ENCODE data around the gene DVL1. TPM values are rescaled to one million over a fixed set of nuclear protein-coding genes. Genes with fewer than 3 reads are reported as not detected.
A peak's percentile ranks its signal among the peaks of the same experiment; 100 is the strongest.

Gene DVL1
- total RNA-seq, 1 experiment from 2014 or later: 83.9 TPM

- peaks cover 58% of the 10 kb centered on the region for H3K36me3 Mint-ChIP-seq (ENCODE audit: insufficient read depth, unreplicated experiment)
- no peaks in the 10 kb centered on the region for H3K27me3 Mint-ChIP-seq (ENCODE audit: unreplicated experiment)
- CTCF ChIA-PET: interaction anchor here (0.8 kb wide), 1 partner anchor 43 kb away, joined by 3 read pairs; no protein-coding TSS in a partner anchor
- BruUV-seq (replicated peaks): TSS peak; percentile 19
- DNase-seq: no peak
- H3K27ac Mint-ChIP-seq (ENCODE audit: unreplicated experiment): no peak overlapping the region
- no peak overlapping the region for H3K4me3 Mint-ChIP-seq (ENCODE audit: low read depth, unreplicated experiment)
- no peaks in the 10 kb centered on the region for H3K4me1 Mint-ChIP-seq (ENCODE audit: low read depth, unreplicated experiment)
- intact Hi-C loops (cut with micrococcal nuclease; ENCODE audit: unreplicated experiment): no loop called here
- H3K9me3 Mint-ChIP-seq (ENCODE audit: low read depth, unreplicated experiment): no peaks in the 10 kb centered on the region
- TF ChIP-seq CTCF (IDR thresholded peaks at IDR 0.05; ENCODE audit: unreplicated experiment): no peak
Observed at GRCh38 chr1:1335283-1335682, 13.9 kb downstream of the DVL1 start.

- Mint-ChIP-seq H3K4me3 (ENCODE audit: low read depth, unreplicated experiment) (no peak overlapping the region), H3K27ac (ENCODE audit: unreplicated experiment) (peak overlapping the region; percentile 53), H3K27me3 (ENCODE audit: unreplicated experiment) (no peaks in the 10 kb centered on the region), H3K4me1 (ENCODE audit: low read depth, unreplicated experiment) (no peaks in the 10 kb centered on the region), H3K36me3 (ENCODE audit: insufficient read depth, unreplicated experiment) (peaks cover 58% of the 10 kb centered on the region), H3K9me3 (ENCODE audit: low read depth, unreplicated experiment) (no peaks in the 10 kb centered on the region)
- intact Hi-C loops (cut with micrococcal nuclease; ENCODE audit: unreplicated experiment): no loop called here
- CTCF ChIA-PET: interaction anchor here (0.8 kb wide), 1 partner anchor 43 kb away, joined by 3 read pairs; no protein-coding TSS in a partner anchor
- no peak for DNase-seq
- BruUV-seq (replicated peaks): no TSS peak
- TF ChIP-seq CTCF (IDR thresholded peaks at IDR 0.05; ENCODE audit: unreplicated experiment): no peak
Observed at GRCh38 chr1:1334835-1335234, 14.4 kb downstream of the DVL1 start.

GRCh38 chr1:1333551-1334241 lies 15.5 kb downstream of the DVL1 start:
- Mint-ChIP-seq H3K9me3 (ENCODE audit: low read depth, unreplicated experiment) (no peaks in the 10 kb centered on the region), H3K4me3 (ENCODE audit: low read depth, unreplicated experiment) (no peak overlapping the region), H3K36me3 (ENCODE audit: insufficient read depth, unreplicated experiment) (peaks cover 62% of the 10 kb centered on the region), H3K27ac (ENCODE audit: unreplicated experiment) (peak overlapping the region; percentile 53), H3K4me1 (ENCODE audit: low read depth, unreplicated experiment) (no peaks in the 10 kb centered on the region), H3K27me3 (ENCODE audit: unreplicated experiment) (no peaks in the 10 kb centered on the region)
- no peak for TF ChIP-seq CTCF (IDR thresholded peaks at IDR 0.05; ENCODE audit: unreplicated experiment)
- CTCF ChIA-PET: no interaction called here
- no TSS peak for BruUV-seq (replicated peaks)
- intact Hi-C loops (cut with micrococcal nuclease; ENCODE audit: unreplicated experiment): no loop called here
- no peak for DNase-seq

- Mint-ChIP-seq H3K4me1 (ENCODE audit: low read depth, unreplicated experiment) (no peaks in the 10 kb centered on the region), H3K36me3 (ENCODE audit: insufficient read depth, unreplicated experiment) (peaks cover 63% of the 10 kb centered on the region), H3K27me3 (ENCODE audit: unreplicated experiment) (no peaks in the 10 kb centered on the region), H3K27ac (ENCODE audit: unreplicated experiment) (no peak overlapping the region), H3K4me3 (ENCODE audit: low read depth, unreplicated experiment) (no peak overlapping the region), H3K9me3 (ENCODE audit: low read depth, unreplicated experiment) (no peaks in the 10 kb centered on the region)
- CTCF ChIA-PET: no interaction called here
- DNase-seq: no peak
- TF ChIP-seq CTCF (IDR thresholded peaks at IDR 0.05; ENCODE audit: unreplicated experiment): no peak
- BruUV-seq (replicated peaks): no TSS peak
- intact Hi-C loops (cut with micrococcal nuclease; ENCODE audit: unreplicated experiment): no loop called here
Observed at GRCh38 chr1:1332774-1333480, 16.3 kb downstream of the DVL1 start.
